IPS-15b (cell line): ENCODE data around the gene TBC1D2B.
A peak's percentile ranks its signal among the peaks of the same experiment; 100 is the strongest.

Experiments
- H3K27me3 ChIP-seq: one replicate; pipeline ENCODE4 v1.6.1; 2013; ENCODE audit warnings: low read length; ENCODE audit not compliant: control insufficient read depth, insufficient read depth
- H3K36me3 ChIP-seq: one replicate; pipeline ENCODE4 v1.6.1; 2013; ENCODE audit warnings: low read length; ENCODE audit not compliant: control insufficient read depth, insufficient read depth
- H3K4me1 ChIP-seq: one replicate; pipeline ENCODE4 v1.6.1; 2013; ENCODE audit warnings: mild to moderate bottlenecking, low read length; ENCODE audit not compliant: control insufficient read depth, insufficient read depth
- H3K4me3 ChIP-seq: one replicate; pipeline ENCODE4 v1.5.1; 2013; ENCODE audit warnings: low read depth, low read length
- H3K9ac ChIP-seq: one replicate; pipeline ENCODE4 v1.6.1; 2013; ENCODE audit warnings: low read depth, mild to moderate bottlenecking, low read length
- H3K9me3 ChIP-seq: one replicate; pipeline ENCODE4 v1.6.1; 2013; ENCODE audit warnings: mild to moderate bottlenecking, low read length; ENCODE audit not compliant: control insufficient read depth, insufficient read depth

The TBC1D2B gene

DNA sequence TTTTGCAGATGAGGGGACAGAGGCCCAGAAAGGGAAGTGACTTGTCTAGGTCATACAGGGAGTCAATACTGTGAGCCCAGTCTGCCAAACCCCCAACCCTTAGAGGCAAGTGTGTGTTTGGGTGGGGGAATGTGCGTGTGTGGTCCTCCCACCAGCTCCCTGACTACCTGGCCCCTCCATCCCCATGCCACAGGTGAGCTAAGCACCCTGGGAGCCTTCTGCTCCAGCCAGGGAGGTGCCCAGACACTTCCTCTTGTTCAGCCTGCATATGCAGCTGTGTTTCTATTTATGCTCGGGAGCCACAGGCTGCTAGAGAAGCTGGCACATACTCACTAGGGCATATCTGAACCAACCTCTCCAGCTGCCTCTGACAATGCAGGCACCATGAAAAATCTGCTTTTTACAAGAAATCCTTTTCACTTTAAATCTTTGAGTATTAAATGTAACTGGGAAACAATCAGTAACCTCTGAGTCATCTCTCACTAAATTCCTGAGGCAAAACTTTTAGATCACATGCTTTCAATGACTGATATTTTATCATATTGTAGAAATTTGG is 20.7 kb downstream of the TBC1D2B start:
- no peaks in the 10 kb centered on the region for H3K9me3 ChIP-seq
- H3K9ac ChIP-seq, result peak overlapping the region; percentile 57
- no peaks in the 10 kb centered on the region for H3K36me3 ChIP-seq
- no peaks in the 10 kb centered on the region for H3K4me1 ChIP-seq
- H3K27me3 ChIP-seq, result no peaks in the 10 kb centered on the region
- H3K4me3 ChIP-seq, result no peak overlapping the region

DNA sequence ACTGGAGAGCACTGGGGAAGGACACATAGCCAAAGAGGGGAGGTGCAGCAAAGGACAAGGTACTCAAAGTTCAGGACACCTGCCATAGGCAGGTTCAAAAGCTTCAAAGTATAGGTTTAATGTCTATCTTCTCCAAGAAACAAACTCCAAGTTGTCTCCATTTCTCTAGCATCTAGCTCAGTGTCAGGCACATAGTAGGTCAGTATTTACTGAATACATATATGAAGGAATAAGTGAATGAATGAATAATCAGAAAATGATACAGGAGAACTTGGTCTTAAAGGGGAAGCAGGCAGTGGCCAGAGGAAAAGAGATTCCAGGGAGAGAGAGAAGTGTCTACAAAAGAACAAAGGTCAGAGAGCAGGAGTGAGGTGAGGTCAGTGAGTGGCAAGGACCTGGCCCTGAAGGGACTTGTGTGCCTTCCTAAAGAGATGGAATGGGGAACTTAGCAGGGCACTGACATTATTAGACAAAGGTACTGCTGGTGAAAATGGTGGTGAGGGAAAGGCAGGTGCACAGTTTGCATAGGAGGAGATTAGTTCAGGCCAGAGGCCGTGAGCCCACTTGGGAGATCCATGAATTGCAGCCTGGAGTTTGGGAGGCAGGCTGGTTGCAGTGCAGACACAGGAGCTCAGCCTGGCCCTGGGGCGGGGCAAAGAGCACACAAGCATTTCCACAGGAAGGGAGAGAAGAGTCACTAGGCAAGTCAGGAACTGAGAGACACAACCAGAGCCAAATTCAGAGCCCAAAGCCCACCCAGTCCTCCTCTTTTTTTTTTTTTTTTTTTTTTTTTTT is 21.4 kb downstream of the TBC1D2B start:
- no peaks in the 10 kb centered on the region for H3K4me1 ChIP-seq
- H3K9me3 ChIP-seq, result no peaks in the 10 kb centered on the region
- no peaks in the 10 kb centered on the region for H3K27me3 ChIP-seq
- H3K36me3 ChIP-seq, result no peaks in the 10 kb centered on the region
- no peak overlapping the region for H3K4me3 ChIP-seq
- H3K9ac ChIP-seq, result peak overlapping the region; percentile 57

DNA sequence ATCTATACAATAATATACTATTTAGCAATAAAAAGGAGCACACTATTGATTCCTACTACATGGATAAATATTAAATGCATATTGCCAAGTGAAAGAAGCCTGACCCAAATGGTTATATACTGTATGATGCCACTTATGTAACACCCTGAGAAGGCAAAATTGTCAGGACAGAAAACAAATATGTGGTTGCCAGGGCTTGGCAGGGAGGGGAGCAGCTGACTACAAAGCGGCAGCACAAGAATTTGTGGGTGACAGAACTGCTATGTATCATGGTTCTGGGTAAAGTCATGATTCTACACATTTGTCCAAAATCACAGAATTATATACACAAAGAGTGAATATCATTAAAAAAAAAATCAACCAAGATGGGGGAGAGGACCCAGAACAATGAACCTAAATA is 22.5 kb downstream of the TBC1D2B start:
- Histone ChIP-seq H3K9me3 (no peaks in the 10 kb centered on the region), H3K4me1 (no peaks in the 10 kb centered on the region), H3K27me3 (no peaks in the 10 kb centered on the region), H3K36me3 (no peaks in the 10 kb centered on the region), H3K9ac (no peak overlapping the region), H3K4me3 (no peak overlapping the region)

DNA sequence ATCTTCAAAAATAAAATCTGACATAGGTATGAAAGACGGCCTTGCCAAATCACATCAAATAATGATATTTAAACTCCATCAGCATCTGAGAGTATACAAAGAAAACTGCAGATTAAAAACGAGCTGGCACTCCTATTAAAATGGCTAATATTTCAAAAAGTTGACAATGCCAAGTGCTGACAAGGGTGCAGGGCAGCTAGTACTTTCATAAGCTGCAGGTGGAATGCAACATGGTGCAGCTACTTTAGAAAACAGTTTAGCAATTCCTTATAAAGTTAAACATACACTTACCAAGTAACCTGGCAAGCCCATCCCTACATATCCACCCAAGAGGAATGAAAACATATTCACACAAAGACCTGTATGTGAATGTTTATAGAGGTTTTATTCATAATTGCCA is 23.0 kb downstream of the TBC1D2B start:
- Histone ChIP-seq H3K9me3 (no peaks in the 10 kb centered on the region), H3K9ac (no peak overlapping the region), H3K4me3 (no peak overlapping the region), H3K4me1 (no peaks in the 10 kb centered on the region), H3K36me3 (no peaks in the 10 kb centered on the region), H3K27me3 (no peaks in the 10 kb centered on the region)

DNA sequence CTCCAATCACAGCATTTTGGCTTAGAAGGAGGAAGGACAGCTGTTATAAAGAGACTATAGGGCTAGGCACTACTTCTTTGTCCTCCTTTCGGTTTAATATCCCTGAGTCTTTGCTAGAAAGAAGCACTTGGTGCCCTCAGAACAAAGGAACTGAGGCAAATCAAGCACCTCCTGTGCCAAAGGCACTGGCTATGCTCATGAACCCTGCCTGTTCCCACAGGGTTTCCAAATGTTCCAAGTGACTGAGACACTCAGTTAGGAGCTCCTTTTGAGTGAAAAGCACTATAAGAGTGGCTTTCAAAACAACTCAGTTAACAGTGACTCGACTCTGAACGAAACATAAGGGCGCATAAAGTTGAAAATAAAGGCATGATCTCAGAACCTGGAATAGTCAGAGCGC is 25.0 kb downstream of the TBC1D2B start:
- H3K9ac ChIP-seq, result no peak overlapping the region
- H3K4me1 ChIP-seq, result no peaks in the 10 kb centered on the region
- H3K9me3 ChIP-seq, result no peaks in the 10 kb centered on the region
- no peaks in the 10 kb centered on the region for H3K36me3 ChIP-seq
- H3K4me3 ChIP-seq, result no peak overlapping the region
- no peaks in the 10 kb centered on the region for H3K27me3 ChIP-seq

DNA sequence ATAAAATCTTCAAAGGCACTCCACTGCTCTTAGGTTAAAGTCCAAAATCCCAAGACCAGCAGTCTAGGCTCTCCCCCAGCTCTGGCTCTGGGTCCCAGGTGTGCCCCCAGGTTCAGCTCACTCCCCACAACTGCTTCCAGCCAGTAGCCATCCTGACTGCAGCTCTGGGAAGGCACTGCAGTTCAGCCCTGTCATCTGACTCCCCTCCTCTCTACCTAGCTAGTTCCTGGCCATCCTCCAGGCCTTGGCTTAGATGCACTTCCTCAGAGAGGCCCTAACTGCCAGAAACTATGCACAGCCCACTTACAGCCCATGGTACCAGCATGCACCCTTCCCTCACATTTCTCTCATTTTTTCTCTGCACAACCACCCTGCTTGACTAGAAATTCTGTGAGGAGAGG is 25.5 kb downstream of the TBC1D2B start:
- Histone ChIP-seq H3K9me3 (no peaks in the 10 kb centered on the region), H3K4me1 (no peaks in the 10 kb centered on the region), H3K36me3 (no peaks in the 10 kb centered on the region), H3K27me3 (no peaks in the 10 kb centered on the region), H3K9ac (no peak overlapping the region), H3K4me3 (no peak overlapping the region)

DNA sequence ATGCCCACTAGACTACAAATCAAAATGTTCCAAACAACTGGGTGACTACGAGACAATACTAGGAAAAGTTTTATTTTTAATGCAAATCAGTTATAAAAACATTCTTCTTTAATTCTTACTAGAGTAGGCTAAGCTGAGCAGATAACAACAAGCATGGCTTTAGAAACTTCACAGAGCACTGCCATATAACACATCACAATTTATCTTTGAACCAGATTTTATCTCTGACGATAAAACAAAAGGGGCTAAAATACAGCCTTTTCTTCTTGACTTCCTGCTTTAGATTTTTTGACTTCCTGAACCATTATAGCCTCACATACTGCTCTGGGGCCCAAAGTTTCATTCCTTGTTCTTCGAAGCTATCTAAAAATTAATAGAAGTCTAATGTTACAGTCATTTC is 25.9 kb downstream of the TBC1D2B start:
- Histone ChIP-seq H3K4me3 (no peak overlapping the region), H3K4me1 (no peaks in the 10 kb centered on the region), H3K36me3 (no peaks in the 10 kb centered on the region), H3K27me3 (no peaks in the 10 kb centered on the region), H3K9me3 (no peaks in the 10 kb centered on the region), H3K9ac (no peak overlapping the region)

DNA sequence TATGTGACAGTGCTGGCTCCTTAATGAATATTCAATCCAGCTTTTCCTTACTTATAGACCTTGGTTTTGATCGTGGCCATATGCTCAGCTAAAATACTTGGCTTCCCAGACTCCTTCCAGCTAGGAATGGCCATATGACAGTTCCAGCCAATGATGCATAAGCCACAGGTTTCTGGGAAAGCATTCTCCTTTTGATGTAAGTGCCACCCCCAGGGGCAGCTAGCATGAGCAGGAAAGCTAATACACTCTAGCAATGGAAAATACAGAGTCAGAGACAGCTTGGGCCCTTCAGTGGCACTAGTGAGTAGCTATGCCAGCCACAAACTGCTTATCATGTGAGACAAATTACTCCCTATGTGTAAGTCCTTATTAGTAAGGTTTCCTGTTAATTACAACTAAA is 26.7 kb downstream of the TBC1D2B start:
- no peaks in the 10 kb centered on the region for H3K27me3 ChIP-seq
- no peaks in the 10 kb centered on the region for H3K36me3 ChIP-seq
- no peak overlapping the region for H3K9ac ChIP-seq
- no peaks in the 10 kb centered on the region for H3K9me3 ChIP-seq
- H3K4me1 ChIP-seq, result no peaks in the 10 kb centered on the region
- H3K4me3 ChIP-seq, result no peak overlapping the region

DNA sequence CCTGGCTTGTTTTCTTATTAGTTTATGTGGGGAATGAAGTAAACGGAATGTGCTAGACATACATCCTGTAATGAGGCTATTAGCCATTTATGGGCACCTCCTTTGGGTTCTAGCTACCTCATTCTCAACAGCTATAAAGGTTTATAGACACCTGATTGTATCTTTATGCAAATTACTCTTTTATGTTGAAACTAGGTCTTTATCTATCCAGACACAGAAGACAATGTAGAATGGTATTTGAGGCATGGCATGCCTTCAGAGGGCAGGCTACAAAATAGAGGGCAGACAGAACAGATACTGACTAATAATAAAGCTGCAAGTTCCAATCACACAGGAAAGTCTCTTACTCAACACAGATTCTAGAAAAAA is 27.1 kb downstream of the TBC1D2B start:
- Histone ChIP-seq H3K27me3 (no peaks in the 10 kb centered on the region), H3K36me3 (no peaks in the 10 kb centered on the region), H3K4me1 (no peaks in the 10 kb centered on the region), H3K9me3 (no peaks in the 10 kb centered on the region), H3K9ac (no peak overlapping the region), H3K4me3 (no peak overlapping the region)

DNA sequence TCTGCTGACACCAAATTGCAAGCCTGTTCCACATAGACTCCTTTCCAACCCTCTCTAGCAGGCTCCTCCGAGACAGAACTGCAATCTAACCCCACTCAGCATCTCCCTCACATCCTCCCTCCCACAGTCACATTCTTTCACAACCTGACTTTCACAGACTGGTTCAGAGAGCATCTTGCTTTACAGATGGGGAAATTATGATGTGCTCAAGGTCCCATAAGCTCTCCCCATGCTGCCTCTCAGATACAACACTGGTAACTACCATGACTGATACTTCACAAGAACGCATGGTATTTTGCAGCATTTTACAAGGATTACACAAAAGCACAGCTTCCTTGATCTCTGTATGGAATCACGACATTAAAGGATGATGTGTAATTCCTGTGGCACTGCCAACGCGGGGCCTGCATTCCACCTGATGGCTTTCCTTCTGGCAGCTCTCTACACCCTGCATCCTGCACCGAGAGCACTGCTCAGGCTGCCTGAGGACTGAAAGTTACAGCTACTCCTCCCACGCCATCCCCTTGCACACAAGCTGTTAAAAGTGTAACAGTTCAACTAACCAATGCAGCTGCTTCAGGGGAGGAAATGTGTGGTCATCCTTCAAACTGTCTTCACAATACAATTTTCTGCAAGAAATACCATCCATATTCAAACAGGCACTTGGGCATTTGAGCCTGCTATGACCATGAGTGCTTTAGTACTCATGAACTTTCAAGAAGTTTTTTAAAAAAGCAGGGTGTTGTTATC is 27.6 kb downstream of the TBC1D2B start:
- Histone ChIP-seq H3K36me3 (no peaks in the 10 kb centered on the region), H3K4me1 (no peaks in the 10 kb centered on the region), H3K9me3 (no peaks in the 10 kb centered on the region), H3K27me3 (no peaks in the 10 kb centered on the region), H3K4me3 (no peak overlapping the region), H3K9ac (no peak overlapping the region)

DNA sequence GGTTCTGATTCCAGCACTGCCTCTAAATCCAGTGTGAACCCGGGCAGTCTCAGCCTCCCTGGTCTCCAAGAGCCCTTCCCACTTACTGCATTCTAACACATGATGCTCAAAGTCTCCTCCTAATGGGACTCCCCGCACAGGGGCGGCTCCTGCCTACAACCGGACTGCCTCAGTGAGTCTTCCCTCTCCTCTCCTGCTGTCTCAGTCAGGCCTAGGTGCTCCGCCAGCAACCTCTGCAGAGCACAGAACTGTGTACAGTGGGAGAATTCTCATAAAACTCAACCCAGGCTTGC is 28.9 kb downstream of the TBC1D2B start:
- Histone ChIP-seq H3K9ac (no peak overlapping the region), H3K4me1 (no peaks in the 10 kb centered on the region), H3K4me3 (no peak overlapping the region), H3K27me3 (no peaks in the 10 kb centered on the region), H3K9me3 (no peaks in the 10 kb centered on the region), H3K36me3 (no peaks in the 10 kb centered on the region)
